HG02884 (cell line): Measurements from ENCODE around the gene SGO2.

ENCODE experiments used
- ATAC-seq: cut with Tn5 transposase; IDR thresholded peaks from one replicate; pipeline ENCODE4 v1.9.1; 2021; ENCODE audit warnings: mild to moderate bottlenecking, moderate library complexity; ENCODE audit not compliant: unreplicated experiment

SGO2 gene

DNA sequence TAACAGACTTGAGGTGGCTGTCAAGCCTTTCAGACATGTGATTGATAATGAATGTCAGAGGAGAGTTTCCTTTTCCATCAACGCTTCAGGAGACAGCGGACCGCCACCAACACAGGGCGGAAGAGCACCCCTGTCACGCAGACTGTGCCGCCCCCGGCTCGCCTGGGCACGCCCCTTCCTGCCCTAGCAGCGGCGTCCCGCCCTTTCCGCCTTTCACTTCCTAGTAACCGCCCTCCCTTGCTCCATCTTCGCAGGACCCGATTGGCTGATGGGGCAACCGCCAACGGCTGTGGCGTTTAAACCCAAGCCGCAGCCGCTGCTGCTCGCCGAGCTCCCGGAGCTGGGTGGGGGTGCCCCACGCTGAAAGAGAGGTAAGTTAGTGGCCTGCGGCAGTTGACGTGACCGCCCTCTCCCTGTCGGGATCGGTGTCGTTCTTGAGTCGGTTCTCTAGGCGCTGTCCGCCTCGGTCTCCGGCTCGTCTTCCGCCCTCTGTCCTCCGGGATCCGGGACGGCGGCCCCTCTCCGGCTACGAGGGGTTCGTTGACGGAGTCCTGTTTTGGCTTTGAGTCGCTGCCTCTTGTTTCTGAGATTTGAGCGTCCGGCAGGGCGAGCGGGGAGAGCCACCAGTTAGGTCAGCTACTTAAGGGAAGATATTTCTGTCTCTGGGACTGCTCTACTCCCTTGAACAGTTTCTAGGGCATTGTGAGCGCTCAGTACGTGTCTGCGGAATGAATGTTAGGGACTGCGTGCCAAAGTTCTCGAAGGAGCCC lies at the start of gene SGO2:
TSS of gene SGO2 (plus strand) at position 326 of the 770 bp plus-strand sequence. CDS start 6,769 bp downstream, outside the sequence.
- ATAC-seq, result peak; percentile 99

GRCh38 chr2:200476836-200477235 lies 49.2 kb upstream of the SGO2 start:
- ATAC-seq, result no peak

- ATAC-seq, result no peak
Measured at GRCh38 chr2:200477667-200478131, 48.3 kb upstream of the SGO2 start.

GRCh38 chr2:200479692-200480265 lies 46.2 kb upstream of the SGO2 start:
- ATAC-seq, result no peak

DNA sequence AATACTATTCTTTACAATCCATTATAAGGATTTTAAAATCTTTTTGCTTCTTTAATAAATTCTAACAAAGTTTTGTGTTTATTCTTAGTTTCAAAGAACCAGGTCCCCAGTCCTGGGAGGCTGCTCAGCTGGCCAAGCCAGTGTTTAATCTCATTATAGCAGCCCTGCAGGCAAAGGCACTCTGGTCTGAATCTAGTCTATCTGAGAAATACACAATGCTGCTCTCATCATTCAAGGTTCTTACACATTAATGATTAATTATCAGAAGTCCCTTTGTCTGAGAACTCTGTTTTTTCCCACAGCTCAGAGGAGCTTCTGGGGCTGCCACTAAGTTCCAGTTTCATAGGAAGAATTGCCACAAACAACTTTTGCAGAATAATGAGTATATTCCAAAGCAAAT lies 43.8 kb upstream of the SGO2 start:
- ATAC-seq, result no peak

DNA sequence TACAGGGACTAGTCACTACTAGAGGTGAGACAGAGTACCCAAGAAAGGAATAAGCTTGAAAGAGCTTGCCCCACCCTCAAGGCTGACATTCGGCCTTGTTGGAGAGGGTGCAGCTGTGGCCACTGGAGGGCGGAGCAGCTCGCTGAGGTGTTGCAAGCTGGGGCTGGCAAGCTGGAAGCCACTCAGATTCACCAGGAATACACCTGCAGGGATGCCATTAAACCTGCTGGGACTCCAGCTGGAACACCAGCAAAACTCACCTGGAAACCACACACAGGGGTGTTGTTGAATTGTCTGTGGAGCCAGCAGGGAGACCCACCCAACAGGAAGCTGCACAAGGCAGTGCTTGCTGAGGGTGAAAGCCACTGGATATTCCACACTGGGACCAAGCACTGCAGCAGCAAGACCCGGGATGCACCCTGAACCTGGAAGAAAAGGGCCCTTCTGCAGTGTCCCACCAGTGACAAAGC lies 42.2 kb upstream of the SGO2 start:
- ATAC-seq, result peak; percentile 53

- ATAC-seq, result no peak
Measured at GRCh38 chr2:200484934-200485333, 41.1 kb upstream of the SGO2 start.

DNA sequence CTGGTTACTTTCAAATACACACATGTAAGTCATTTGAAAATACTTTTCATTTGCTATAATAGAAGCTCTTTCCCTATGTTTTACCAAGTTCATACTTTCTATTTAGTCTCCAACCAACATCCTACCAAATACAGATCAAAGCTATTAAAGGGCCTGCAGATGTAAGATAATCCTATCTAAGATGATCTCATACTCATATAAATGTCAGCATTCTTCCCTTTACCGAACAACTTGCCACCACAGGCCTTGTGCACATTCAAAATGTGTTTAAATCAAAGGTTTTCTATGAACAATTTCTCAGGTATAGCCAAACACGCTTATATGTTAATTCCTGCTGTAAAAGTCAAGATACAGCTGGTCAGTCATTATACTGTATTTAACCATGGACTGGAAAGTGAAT lies 39.5 kb upstream of the SGO2 start:
- no peak for ATAC-seq

GRCh38 chr2:200488169-200488568 lies 37.8 kb upstream of the SGO2 start:
- no peak for ATAC-seq

DNA sequence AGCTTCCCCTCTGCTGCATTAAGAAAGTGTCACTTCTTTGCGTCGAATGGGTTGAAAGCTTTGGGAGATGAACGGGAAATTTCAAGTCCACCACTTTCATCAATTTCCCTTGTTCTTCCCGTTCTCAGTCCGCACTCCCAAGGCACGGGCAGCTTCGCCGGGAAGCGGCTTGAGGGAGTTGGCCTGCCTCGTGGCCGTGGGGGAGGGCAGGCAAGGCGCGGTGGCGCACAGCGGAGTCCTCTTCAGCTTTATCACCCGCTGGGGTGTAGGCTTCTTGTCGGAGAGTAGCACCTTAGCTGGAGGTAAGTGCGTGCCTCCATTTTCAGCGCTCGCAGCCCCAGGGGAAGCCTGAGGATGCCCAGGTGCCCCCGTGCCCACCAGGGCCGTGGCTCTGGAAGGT lies 36.0 kb upstream of the SGO2 start:
- ATAC-seq, result no peak

- no peak for ATAC-seq
Measured at GRCh38 chr2:200492656-200493055, 33.4 kb upstream of the SGO2 start.

DNA sequence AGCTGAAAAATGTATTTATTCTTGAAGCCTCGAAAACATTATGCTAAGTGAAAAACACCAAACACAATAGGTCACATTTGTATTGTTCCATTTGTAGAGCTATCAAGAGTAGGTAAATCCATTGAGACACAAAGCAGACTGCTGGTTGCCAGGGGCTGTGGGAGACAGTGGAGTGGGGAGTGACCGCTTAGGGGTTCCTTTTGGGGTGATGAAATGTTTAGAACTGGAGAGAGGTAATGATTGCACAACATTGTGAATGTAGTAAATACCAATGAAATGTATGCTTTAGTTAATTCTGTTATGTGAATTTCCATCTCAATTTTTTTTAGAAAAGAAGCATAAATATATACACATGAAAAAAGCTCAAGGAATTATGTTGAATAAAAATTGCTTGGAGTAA lies 32.0 kb upstream of the SGO2 start:
- no peak for ATAC-seq

GRCh38 chr2:200496696-200497095 lies 29.3 kb upstream of the SGO2 start:
- ATAC-seq, result no peak

- ATAC-seq, result no peak
Measured at GRCh38 chr2:200498402-200499162, 27.4 kb upstream of the SGO2 start.

GRCh38 chr2:200502196-200502595 lies 23.8 kb upstream of the SGO2 start:
- no peak for ATAC-seq

DNA sequence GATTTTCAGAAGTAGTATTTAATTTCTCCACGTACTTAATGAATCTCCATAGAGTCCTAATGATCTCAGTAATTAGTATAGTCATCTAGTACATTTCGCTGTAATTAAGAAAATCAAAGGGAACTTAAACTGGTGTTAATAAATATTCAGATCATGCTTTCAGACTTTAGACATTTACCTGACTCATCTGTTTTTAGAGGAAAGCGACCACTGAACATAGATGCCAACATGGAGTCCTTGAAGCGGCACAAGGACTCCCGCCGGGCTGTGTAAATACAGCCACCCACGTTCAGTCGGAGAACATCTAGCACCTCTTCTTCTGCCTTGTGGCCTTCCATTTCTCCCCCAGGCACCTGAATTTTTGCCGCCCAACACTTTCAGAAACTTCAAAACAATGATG lies 19.3 kb upstream of the SGO2 start:
- no peak for ATAC-seq

DNA sequence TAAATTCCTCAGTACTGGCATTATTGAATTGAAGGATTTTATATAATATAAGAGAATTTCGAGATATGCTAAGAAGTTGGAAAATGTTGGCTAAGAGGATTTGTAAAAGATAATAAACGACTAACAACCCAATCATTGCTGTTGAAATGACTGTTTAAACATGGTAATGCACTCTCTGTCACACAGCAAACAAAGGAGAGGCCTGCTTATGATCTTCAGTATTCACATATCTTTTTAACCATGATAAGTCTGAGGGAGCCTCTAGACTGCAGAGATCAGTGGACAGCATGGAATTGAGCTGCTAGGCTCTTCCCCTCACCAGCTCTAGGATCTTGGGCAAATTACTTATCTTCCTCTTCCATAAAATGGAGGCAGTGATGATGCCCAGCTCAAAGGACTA lies 18.8 kb upstream of the SGO2 start:
- ATAC-seq, result no peak

- ATAC-seq, result peak; percentile 6
Measured at GRCh38 chr2:200509235-200509611, 16.8 kb upstream of the SGO2 start.

GRCh38 chr2:200509612-200510433 lies 16.2 kb upstream of the SGO2 start, which contains the start of gene KCTD18:
Gene KCTD18 (minus strand): TSS chr2:200510068. CDS start chr2:200507016, 3,052 bp downstream.
- ATAC-seq, result peak; percentile 95

DNA sequence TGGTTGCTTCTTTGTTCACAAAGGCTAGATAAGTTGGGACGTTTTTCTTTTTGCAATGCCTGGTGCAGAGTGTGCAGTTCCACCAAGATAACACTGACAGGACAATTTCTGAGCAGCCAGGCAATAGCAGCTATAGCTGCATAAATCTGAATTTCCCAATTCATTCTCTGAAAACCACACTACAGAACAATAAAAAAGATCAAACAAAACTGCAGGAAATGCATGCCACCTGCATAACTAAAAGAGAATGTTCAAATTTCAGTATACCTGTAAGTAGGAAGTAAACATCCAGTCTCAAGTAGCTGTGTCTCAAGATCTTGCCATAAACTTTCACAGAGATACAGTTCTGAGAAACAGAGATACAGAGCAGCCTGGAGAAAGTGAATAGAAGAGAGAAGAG lies 10.9 kb upstream of the SGO2 start:
- no peak for ATAC-seq

GRCh38 chr2:200523158-200523557 lies 2.8 kb upstream of the SGO2 start:
- no peak for ATAC-seq
